HG02943 (cell line): Measurements from ENCODE around the gene EPHA2.

ENCODE experiments used
- ATAC-seq: cut with Tn5 transposase; IDR thresholded peaks from one replicate; pipeline ENCODE4 v1.9.1; 2021; ENCODE audit warnings: mild to moderate bottlenecking, low read depth, moderate library complexity; ENCODE audit not compliant: unreplicated experiment

Gene EPHA2

DNA sequence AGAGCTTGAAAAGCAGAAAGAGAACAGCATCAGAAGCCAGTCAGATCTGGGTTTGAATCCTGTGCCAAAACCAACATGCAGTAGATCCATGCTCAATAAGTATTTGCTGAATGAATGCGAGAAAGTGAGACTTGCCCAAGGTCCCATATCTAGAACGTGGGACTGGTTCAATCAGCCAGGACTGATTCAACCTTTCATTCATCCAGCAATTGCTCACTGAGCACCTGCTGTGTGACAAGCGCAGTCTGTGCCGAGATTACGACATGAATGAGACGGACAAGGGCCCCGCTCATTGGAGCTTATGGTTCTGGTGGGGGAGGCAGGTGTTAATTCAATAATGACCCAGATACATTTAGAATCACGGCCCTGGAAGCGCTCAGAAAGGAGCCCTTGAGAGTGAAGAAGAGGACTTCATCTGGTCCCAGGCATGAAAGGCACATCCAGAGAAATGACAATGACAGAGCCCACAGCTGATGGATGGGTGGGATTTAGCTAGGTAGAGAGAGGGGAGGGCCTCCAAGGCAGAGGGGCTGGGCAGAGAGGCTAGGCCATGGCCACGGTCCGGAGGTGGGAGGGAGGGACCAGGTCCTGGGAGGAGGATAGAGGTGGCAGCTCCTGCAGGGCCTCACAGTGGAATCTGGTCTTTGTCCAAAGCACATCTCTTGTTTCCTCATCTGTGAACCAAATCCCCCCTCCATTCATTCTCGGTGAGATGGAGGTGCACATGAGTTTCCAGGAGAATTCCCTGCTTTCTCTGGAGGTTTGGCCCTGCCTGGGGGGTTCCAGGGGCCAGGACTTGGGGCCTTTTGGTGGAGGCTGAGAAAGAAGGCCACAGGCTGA is 78.2 kb downstream of the EPHA2 start:
- no peak for ATAC-seq

DNA sequence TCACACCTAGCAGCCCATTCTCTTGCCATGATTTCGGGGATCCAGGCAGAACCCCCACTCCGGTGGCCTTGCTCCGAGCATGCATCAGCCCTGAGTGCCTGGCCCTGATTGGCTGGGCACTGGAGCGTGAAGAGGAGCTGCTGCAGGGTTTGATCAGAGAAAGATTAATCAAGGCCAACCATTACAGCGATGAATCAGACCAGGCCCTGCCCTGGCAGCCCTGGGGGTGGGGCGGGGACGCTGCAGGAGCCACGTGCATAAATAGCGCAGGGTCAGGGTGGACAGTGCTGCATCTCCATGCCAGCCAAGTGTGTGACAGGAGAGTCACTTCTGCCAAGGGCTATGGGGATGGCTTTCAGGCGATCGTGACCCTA is 79.0 kb downstream of the EPHA2 start:
- no peak for ATAC-seq

DNA sequence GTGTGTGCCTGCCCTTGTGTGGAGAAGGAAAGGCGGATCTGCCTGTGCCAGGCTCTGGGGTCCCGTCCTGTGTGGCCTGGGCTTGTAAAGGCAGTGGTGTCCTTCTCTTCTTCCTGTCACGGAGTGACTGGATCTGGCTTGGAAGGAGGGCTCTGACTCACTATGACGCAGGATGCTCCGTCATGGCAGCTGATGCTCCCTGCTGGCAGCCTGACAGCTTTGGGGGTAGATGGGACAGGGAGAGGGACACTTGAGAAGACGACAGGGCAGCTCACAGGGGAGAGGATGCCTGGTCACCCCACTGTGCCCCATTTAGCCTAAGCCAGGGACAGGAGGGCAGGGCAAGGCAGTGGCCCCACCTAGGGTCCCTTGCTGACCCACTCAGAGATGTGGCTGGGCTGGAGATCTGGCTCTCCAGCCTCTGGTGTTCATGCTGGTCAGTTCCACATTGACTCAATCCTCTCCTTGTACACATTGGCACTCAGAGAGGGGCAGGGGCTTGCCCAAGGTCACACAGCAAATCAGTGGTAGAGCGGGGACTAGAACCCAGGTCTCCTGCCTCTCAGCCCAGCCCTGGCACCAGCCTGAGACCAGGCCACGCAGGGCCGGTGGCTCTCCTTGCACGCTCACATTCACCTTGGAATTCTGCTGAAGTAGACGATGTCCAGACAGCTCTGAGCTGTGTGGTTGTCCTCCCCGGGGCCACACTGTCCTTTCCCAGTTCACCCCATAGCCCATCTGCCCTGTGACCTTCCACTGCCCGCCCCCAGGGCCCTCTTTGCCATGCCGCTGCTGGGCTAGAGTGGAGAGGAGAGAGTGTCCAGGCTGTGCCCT is 79.6 kb downstream of the EPHA2 start:
- no peak for ATAC-seq

DNA sequence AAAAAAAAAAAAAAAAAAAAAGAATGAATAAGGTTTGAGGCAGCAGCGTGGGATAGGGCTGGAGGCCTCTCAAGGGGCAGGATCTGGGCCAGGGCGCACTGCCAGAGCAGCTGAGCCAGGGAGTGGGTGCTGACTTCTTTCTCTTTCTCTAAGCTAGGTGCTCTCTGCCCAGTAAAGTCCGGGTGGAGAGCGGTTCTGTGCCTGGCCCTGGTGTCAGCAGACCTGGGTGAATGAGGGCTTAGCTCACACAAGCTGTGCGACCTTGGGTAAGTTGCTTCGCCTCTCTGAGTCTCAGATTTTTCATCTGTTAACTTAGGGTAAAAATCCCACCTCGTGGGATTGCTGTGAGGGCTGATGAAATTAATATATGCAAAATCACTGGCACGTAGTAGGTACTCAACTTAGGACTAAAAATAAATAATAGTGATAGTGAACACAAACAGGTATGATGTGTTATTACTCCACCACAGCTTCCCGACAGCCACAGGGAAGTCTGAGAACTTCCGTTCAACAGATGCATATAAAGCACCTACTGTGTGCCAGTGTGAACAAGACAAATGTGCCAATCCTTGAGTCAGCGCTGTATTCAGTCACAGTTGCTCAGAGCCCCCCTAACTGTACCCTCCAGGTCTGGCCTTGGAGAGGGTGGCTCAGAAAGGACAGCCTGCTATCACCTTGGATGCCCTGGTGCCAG is 80.4 kb downstream of the EPHA2 start:
- no peak for ATAC-seq
